ENCODE data around the gene RIIAD1.
"Not testable (repeated sequence)": the region's sequence is repeated elsewhere in the genome, so short reads cannot be mapped to it uniquely, and the experiment has no call there.

The RIIAD1 gene

DNA sequence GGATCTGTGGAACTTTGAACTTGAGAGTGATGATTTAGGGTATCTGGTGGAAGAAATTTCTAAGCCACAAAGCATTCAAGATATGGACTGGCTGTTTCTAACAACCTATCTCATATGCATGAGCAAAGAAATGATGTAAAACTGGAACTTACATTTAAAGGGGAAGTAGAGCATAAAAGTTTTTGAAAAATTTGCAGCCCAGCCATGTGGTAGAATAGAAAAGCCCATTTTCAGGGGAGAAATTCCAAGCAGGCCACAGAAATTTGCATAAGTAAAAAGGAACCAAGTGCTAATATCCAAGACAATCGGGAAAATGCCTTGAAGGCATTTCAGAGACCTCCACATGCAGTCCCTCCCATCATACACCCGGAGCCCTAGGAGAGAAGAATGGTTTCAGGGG, 15.7 kb downstream of the RIIAD1 start:
- no peak for DNase-seq (ENCODE audit: low spot score)

DNA sequence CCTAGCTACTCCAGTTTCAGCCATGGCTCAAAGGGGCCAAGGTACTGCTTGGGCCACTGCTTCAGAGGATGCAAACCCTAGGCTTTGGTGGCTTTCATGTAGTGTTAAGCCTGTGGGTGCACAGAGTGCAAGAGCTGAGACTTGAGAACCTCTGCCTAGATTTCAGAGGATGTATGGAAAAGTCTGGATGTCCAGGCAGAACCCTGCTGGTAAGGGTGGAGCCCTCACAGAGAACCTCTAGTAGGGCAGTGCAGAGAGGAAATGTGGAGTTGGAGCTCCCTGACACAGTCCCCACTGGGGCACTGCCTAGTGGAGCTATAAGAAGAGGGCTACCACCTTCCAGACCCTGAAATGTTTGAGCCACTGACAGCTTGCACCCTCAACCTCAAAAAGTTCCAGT, 16.2 kb downstream of the RIIAD1 start:
- no peak for DNase-seq (ENCODE audit: low spot score)

GRCh38 chr1:151739590-151740355, 18.5 kb downstream of the RIIAD1 start:
- DNase-seq (ENCODE audit: low spot score), result no peak

GRCh38 chr1:151741516-151741915, 20.2 kb downstream of the RIIAD1 start:
- DNase-seq (ENCODE audit: low spot score), result no peak

DNA sequence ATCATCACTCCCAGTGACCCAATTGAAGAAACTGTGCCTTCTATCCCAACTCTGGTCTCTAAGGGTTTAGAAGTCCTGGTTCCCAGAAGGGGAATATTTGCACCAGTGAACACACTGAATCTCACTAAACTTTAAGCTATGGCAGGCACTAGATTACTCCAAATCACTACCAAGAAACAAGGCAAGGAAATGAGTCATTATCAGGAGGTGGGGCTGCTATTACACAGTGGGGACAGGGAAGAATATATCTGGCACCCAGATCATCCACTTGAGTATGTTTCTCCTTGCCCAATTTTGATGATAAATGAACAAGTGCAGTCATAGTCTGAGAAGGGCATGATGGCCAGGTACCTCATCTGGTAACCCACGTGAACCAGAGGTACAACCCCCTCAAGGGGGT, 35.0 kb downstream of the RIIAD1 start:
- no peak for DNase-seq (ENCODE audit: low spot score)

DNA sequence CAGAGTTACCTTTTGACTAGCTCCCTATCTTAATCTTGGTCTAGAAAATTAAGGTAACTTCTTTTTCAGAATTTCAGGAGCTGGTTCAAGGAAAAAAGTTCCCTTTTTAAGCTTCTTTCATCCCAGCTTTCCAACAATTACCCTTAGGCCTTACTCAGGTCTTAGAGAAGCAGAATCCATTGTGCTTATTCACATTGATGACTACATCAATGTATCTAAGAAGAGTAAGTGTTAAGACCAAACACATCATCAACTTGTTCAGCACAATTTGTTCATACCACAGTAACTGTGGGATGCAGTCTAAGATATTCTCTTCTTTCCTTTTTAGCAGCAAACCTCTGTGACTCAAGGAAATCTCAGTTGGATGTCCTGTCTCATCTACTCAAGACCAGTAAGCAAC, 37.9 kb downstream of the RIIAD1 start:
- no peak for DNase-seq (ENCODE audit: low spot score)

DNA sequence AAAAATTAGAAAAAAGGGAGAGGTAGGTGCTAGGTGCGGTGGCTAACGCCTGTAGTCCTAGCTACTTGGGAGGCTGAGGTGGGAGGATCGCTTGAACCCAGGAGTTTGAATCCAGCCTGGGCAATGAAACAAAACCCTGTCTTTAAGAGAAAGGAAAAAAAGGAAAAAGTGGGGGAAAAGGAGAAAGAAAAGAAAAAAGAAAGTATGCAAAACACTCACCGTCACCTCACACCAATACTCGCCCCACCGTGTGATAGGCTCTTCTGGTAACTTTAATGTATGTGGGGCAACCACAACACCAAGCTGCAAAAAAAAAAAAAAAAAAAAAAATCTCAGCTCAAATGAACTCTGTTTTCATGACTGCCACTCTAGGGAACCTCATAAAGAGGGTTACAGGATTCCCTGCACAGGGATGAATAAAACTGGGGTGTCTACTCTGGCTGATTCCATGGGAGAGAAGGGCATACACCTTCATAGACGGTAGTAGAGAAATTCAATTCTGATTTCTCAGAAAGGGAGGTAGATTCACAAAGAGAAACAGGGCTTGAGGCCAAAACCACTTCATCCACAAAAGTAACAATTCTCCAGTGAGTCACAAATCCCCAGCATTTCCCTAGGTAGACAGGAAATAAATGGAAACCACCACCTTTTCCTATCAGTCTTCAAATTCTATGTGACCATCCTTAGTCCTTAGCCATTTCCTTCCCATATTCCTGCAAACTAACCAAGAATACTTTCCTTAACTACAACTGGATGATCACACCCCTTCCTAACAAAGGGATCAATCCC, 39.5 kb downstream of the RIIAD1 start:
- no peak for DNase-seq (ENCODE audit: low spot score)

- peak; percentile 92 for DNase-seq (ENCODE audit: low spot score)
Observed at GRCh38 chr1:151762941-151763921, 41.9 kb downstream of the RIIAD1 start, which contains the start of gene MRPL9. MRPL9 (minus strand) TSS chr1:151763496; CDS start chr1:151763479, 17 bp downstream.

GRCh38 chr1:151763990-151764389, 42.7 kb downstream of the RIIAD1 start:
- DNase-seq (ENCODE audit: low spot score), result no peak

DNA sequence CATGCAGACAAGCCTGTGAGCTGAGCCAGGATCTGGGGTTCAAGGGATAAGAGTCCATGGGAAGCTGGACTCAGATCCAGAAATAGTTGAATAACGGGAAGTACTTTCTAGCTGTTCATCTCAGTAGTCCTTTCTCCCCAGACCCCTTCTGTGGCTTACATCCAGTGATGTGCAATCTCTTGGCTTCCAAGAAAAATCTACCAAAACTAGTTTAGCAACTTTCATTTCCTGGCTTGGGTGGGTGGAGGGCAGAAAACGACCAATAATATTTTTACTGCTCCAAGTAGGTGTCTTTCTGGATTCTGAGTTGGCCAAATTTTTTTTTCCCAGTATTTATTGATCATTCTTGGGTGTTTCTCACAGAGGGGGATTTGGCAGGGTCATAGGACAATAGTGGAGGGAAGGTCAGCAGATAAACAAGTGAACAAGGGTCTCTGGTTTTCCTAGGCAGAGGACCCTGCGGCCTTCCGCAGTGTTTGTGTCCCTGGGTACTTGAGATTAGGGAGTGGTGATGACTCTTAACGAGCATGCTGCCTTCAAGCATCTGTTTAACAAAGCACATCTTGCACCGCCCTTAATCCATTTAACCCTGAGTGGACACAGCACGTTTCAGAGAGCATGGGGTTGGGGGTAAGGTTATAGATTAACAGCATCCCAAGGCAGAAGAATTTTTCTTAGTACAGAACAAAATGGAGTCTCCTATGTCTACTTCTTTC, 47.2 kb downstream of the RIIAD1 start:
- DNase-seq (ENCODE audit: low spot score), result not testable (repeated sequence)

GRCh38 chr1:151769270-151769669, 47.9 kb downstream of the RIIAD1 start:
- not testable (repeated sequence) for DNase-seq (ENCODE audit: low spot score)

GRCh38 chr1:151773702-151774101, 52.4 kb downstream of the RIIAD1 start:
- no peak for DNase-seq (ENCODE audit: low spot score)

- no peak for DNase-seq (ENCODE audit: low spot score)
Observed at GRCh38 chr1:151774256-151774922, 53.1 kb downstream of the RIIAD1 start.

DNA sequence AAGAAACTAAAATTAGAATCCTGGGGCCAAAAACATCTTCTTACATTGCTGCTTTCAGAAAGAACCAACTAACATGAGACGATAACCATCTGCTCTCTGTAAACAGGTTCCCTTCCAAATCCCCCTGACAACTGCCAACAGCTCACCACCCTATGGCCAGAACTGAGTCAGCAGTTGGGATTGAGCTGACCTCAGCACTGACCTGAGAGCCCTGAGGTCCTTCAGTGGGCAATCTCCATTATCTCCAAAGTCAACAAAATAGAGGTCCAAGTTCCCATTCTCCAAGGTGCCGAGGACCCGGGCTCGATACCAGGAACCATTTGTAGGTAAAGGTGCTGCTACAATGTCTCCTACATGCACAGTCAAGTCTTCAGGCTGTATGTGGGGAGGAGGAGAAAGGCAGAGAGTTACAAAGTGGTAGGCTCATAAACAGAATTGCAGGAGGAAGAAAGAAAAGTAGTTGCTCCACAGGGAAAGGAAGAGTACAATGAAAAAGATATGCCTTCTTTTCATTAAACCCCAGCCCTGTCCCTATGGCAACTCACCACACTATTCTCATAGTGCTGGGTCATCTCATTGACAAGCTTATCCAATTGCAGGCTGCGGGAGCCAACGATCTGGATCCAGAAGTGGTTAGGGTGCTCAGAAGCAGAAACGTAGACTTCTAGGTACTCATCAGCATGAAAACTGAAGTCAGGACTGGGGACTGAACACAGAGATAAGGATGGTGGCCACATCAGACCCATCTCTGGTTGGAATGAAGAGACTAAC, 54.8 kb downstream of the RIIAD1 start:
- no peak for DNase-seq (ENCODE audit: low spot score)

DNA sequence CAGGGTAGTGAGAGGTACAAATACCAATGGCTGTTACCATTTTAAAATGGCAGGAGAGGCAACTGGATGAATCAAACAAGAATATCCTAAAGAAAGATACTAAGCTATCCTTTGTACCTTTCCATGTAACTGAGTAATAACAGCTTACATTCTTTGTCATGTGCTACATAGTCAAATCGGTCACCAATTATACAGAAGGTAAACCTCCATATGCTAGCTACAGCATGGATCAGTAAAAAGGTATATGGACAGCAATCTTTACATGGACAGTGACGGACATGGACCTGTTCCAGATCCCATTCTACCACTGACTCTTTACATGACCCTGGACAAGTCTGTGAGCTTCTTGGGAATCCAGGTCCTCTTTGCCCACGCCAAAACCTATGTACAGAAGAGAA, 55.3 kb downstream of the RIIAD1 start:
- DNase-seq (ENCODE audit: low spot score), result no peak

GRCh38 chr1:151777317-151777716, 56.0 kb downstream of the RIIAD1 start:
- no peak for DNase-seq (ENCODE audit: low spot score)

Data from NAMALWA (cell line).